LoVo (cell line): Measurements from ENCODE around the gene UPK2.
"Not testable (repeated sequence)": the region's sequence is repeated elsewhere in the genome, so short reads cannot be mapped to it uniquely, and the experiment has no call there.

Experiments
- DNase-seq: peaks from one replicate; pipeline ENCODE4 v3.0.0-alpha.2; 2016; ENCODE audit warnings: low spot score

The UPK2 gene

DNA sequence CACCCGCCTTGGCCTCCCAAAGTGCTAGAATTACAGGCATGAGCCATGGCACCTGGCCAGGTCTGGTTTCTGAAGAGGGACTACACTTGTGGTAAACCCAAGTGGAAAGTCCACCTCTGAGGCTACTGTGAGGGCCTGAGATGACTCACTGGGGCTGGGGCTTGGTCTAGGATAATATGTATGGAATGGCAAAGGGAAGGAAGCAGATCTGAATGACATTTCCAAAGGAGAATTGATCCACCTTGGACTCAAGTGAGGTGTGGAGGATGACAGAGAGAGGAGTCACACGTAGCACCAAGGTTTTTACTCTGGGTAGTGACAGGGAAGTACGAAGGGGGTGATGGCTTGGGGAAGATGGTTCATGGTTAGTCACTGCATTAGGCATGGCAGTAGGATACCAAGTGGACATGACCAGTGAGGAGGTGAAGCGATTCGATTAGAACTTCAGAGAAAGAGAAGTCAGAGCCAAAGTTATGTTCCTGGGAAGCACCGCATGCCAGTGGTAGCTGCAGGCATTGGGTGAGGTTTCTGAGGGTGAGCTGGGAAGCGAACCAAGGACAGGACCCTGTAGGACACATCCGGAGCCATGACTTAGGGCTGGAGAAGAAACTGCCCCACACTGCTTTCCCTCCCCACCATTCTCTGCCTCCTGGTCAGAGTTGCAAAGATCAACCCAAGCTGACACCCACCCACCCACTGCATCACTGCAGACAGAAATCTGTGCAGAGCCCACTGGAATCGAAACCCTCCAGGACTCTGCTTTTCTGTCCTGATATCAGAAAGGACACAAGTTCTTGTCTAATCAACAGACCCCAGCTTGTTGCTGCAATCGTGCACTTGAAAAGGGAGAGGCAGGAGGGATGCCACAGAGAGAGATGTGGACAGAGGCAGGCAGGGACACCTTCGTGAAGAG lies 17.4 kb upstream of the UPK2 start:
- peak; percentile 92 for DNase-seq

DNA sequence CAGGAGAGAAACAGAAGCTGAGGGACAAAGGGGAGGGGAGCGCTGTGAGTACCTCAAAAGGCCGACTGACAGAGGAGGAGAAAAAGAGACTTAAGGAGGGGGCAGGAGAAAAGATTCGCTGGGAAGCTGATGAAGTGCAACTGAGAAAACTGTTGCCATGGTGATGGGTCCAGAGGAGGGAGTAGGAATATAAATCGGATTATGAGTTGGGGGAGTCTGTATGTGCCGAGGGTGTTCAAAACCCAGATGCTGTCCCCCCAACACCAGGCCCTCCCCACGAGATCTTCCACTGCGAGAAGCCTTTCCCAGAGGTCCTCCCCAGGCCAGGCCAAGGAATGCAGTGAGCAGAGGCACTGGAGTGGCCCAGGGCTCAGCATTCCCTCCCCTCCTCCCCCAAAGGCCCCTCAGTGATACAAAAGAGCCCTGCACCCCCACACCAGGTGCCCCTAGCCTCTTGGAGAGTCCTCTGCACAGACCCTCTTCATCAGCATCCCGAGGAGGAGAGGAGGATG lies 16.6 kb upstream of the UPK2 start:
- DNase-seq = no peak

DNA sequence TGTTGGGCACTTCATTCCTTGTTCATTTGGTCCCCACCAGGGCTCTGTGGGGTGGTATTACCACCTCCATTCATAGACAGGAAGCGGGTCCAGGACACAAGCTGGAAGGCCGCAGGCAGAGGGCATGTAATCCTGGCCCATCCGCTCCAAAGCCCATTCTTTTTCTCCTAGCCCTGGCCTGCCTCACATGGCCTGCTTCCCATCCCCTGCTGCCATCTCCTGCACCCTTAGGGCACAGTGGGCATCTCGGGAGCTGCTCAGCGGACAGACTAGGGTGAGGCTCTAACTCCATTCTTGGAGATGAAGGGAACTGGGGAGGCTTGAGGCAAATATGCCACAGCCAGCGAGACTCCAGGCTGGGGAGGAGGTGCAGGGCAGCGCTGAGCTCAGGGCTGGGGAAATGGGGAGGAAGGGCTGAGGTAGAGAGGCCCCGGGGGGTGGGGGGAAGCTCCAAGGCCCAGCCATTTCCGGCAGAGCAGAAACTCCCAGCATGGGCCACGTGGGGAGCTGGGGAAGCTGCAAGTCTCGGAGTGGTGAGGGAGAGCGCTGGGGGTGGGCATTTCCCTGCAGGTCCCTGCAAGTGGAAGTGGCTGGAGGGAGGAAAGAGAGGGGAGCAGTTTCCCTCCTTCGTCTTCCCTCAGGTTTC lies 16.0 kb upstream of the UPK2 start:
- no peak for DNase-seq

DNA sequence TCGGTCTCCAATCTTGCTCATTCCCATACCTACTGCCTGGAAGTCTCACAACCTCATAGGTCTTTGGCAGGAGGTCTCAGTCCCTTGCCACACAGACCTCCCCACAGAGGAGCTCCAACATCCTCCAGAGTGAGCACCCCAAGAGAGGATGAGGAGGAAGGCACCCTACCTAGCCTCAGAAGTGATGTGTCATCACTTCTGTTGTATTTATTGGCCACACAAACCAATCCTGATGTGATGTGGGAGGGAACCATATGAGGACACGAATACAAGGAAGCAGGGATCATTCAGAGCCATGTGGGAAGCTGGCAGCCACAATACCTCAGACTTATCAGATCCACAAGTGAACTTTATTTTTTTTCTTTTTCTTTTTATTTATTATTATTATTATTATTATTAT lies 9.0 kb upstream of the UPK2 start:
- DNase-seq = no peak

DNA sequence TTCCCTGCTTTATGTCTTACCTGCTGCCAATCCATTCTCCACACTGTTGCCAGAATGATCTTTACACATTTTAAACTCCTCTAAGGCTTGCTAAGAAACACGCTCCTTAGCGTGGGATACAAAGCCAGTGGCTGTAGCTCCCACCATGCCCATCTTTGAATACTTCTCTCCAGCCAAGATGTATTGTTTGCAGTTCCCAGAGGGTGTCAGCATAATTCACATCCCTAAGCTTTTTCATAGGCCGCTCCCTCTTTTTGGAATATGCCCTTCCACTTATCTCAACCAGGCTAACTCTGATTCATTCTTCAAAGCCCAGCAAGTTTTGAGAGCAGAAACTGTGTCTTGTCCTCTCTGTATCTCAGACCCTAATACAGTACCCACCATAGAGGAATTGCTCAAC lies 8.1 kb upstream of the UPK2 start:
- DNase-seq = no peak

DNA sequence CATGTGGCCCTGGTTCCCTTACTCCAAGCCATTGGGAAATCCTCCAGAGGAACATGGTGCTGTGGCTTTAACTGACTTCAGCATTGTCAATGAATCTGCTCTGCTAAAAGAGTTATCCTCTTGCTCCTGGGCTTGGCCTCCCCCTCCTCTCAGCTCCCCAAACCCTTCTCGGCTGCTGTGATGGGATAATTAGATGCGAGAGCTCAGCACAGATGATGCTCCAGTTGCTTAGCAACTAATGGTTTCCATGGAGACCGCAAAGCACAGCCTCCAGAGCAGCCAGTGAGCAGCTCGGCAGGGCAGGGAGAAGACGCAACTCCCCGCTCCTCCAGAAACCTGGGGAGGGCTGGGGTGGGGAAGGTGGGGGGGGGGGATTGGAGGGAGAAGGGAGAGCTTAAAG lies 2.8 kb upstream of the UPK2 start:
- DNase-seq = no peak

DNA sequence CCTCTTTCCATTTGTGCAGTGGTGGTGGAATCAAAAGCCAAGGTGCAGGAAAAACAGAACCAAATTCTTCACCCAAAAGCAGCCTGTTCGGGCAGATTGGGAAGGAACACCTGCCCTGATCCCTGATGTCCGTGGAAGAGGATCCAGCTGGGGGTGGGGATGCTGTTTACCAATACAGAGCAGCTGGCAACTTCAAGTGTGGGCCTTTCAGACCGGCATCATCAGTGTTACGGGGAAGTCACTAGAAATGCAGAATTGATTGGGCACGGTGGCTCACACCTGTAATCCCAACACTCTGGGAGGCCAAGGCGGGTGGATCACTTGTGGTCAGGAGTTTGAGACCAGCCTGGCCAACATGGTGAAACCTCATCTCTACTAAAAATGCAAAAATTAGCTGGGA lies 2.1 kb upstream of the UPK2 start:
- not testable (repeated sequence) for DNase-seq

DNA sequence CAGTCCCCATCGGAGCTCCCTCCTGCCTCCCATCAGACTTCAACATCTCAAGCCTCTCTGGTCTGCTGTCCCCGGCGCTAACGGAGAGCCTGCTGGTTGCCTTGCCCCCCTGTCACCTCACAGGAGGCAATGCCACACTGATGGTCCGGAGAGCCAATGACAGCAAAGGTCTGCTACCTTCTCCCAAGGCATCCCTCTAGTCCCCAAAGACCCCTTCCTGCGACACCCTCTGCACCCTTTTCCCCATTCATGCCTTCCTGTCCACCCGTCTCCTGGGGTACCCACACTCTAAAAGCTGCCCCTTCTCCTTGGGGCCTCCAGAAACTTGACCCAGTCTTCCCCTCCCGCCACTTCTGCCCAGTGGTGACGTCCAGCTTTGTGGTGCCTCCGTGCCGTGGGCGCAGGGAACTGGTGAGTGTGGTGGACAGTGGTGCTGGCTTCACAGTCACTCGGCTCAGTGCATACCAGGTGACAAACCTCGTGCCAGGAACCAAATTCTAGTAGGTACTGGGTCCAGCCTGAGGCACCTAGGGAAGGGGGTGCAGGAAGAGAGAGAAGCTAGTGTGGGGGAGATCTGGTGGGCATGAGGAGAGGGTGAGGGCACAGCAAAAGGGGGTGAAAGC lies 860 bp downstream of the UPK2 start:
- DNase-seq = no peak

DNA sequence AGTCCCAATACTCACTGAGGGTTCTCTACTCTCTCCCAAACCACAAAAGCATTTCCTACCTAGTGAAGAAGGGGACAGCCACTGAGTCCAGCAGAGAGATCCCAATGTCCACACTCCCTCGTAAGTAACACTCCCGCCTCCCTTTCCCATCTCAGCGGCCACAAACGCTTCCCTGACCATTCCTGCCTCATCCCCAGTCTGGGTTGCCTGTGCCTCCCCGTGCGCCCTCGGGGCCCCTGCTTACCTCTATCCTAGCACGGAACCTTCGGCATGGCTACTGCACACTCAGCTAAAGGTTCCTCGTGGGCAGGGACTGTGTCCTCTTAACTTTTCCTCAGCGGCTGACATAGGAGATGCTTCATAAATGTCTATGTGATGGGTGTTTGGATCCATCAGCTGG lies 1.5 kb downstream of the UPK2 start:
- DNase-seq = no peak

DNA sequence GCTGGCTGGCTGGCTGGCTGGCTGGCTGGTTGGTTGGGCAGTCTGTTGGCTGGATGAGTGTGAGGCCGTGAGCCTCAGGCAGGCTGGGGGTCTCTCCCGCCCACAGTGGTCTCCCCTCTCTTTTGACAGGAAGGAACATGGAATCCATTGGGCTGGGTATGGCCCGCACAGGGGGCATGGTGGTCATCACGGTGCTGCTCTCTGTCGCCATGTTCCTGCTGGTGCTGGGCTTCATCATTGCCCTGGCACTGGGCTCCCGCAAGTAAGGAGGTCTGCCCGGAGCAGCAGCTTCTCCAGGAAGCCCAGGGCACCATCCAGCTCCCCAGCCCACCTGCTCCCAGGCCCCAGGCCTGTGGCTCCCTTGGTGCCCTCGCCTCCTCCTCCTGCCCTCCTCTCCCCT lies 1.9 kb downstream of the UPK2 start:
- DNase-seq = no peak

DNA sequence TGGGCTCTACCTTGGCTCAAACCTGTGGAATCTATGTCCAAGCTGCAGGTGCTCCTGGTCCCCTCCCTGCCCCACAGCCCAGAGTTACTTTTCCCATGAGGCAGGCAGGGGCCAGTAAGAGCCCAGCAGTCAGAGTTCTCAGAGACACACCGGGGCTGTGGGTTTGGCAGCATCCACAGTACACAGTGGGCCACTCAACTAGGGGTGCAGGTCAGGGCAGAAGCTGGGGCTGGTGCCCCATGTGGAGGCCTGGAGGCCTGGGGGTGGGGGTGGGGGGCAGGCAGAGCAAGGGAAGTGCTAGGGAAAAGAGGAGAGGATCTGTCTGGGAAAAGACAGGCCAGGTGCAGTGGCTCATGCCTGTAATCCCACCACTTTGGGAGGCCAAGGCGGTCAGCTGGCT lies 2.5 kb downstream of the UPK2 start:
- DNase-seq = no peak

DNA sequence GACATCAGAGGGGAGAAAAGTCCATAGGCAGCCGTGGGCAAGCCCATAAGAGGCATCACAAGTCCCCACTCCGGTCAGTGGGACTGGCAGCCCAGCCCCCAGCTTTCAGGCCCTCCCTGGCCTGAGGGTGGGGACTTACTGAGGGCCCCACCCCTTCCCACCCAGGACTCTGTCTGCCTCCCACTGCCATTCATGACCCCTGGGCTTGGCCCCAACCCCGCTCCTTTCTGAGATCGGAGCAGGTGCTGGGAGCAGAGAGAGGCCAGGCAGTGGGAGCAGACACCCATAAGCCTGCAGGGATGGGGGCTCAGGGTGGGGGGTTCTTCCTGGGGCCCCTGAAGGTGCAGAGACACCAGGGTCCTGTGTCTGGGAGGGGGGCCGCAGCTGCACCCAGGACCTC lies 5.1 kb downstream of the UPK2 start:
- DNase-seq = no peak

DNA sequence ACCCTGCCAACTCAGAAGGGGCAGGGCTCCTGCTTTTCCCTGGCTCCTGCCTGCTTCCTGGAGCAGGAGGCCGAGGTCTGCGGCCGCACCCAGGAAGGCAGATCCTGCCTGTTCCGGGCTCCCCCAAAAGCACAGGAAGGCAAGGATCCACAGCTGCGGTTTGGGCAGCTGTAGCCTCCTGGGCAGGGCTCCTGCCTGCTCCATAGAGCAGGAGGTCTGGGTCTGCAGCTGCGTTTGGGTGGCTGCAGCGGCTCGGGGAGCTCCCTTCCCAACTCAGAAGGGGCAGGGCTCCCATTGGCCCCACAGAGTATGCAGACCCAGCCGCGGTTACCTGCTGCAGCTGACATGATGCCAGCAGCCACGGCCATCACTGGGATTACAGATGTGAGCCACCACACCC lies 5.5 kb downstream of the UPK2 start:
- no peak for DNase-seq

DNA sequence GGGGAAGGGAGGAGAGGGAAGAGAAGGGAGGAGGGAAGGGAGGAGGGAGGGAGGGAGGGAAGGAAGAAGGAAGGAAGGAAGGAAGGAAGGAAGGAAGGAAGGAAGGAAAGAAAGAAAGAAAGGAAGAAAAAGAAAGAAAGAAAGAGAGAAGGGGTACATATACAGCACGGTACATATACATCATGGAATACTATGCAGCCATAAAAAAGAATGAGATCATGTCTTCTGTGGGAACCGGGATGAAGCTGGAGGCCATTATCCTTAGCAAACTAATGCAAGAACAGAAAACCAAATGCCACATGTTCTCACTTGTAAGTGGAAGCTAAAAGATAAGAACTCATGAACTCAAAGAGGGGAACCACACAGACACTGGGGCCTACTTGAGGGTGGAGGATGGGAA lies 13.4 kb downstream of the UPK2 start:
- not testable (repeated sequence) for DNase-seq

DNA sequence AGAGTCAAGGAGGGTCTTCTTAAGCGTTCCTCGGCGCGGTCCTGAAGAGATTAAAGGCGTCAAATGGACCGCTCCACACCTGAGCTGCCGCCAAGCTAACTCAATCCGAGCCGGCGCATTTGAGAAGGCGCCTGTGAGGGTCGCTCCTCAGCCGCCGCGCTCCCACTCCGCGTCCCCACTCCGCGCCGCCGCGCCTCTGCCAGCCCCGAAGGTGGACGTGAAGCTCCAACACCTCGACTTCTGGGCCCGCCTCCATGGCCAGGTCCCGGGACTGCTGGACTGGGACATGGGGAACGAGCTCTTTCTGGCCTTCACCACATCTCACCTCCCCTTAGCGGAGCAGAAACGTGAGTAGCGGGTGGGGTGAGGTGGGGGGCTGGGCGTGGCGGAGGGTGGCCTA lies 15.5 kb downstream of the UPK2 start, which contains the start of gene FOXR1:
Gene FOXR1 (plus strand): TSS at position 116 of the 400 bp plus-strand sequence. CDS start 171 bp downstream, at position 287.
- DNase-seq = no peak

DNA sequence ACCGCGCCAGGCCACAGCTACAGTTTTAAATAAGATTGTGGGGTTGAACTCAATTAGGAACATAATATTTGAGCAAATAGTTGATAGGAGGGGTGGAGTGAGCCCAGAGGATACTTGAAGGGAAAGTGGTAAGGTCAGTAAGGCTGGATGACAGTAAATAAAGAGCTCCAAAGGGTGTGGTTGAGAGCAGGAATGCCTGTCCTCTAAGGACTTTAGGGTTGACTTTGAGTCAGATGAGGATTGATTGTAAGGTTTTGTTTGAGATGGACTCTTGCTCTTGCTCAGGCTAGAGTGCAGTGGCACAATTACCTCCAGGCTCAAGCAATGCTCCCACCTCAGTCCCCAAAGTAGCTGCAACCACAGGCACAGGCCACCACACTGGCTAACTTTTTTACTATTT lies 17.9 kb downstream of the UPK2 start:
- no peak for DNase-seq

DNA sequence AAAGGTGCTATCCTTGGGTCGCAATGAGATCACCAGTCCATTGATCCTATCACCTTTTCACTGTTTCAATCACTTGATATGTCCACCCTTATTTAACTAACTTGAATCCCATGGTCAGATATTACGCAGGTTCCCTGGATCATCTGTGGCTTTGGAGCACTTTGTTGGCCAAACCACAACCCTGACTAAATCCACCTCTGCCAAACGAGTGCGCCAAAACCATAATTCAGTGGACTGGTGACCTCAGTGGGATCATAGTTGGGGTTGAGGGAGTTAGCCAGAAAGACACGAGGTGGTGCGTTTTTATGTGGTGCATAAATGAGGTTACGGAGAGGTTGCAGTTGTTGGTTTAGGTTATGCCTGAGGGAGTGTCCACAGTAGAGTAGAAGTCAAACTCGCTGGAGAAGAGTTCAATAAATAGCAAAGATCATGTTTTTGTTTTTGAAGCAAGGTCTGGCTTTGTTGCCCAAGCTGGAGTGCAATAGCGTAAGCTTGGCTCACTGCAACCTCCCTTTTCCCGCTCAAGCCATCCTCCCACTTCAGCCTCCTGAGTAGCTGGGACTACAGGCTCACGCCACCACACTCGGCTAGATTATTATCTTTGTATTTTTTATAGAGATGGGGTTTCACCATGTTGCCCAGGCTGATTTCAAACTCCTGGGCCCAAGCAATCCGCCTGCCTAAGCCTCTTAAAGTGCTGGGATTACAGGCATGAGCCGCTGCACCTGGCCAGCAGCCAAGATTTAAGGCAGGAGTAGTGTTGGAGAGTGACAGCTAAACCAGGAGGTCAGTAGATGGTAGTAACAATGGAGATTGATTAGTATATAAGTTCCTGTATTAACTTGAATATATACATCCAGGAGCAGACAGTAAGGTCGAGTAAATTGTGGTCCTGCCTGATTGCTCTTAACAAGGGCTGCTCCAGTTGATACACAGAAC lies 19.9 kb downstream of the UPK2 start:
- DNase-seq = peak; percentile 15

DNA sequence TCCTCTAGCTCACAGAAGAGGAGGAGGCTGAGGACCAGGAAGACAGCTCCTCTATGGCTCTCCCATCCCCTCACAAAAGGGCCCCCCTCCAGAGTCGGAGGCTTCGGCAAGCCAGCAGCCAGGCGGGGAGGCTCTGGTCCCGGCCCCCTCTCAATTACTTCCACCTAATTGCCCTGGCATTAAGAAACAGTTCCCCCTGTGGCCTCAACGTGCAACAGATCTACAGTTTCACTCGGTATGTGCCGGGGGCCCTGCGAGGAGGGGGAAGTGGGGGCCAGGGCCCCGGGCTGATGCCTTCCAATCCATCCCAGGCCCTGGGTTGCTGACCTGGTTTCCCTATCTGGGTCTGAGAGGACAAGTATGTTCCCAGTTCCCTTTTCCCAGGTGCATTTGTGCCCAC lies 23.3 kb downstream of the UPK2 start:
- no peak for DNase-seq

DNA sequence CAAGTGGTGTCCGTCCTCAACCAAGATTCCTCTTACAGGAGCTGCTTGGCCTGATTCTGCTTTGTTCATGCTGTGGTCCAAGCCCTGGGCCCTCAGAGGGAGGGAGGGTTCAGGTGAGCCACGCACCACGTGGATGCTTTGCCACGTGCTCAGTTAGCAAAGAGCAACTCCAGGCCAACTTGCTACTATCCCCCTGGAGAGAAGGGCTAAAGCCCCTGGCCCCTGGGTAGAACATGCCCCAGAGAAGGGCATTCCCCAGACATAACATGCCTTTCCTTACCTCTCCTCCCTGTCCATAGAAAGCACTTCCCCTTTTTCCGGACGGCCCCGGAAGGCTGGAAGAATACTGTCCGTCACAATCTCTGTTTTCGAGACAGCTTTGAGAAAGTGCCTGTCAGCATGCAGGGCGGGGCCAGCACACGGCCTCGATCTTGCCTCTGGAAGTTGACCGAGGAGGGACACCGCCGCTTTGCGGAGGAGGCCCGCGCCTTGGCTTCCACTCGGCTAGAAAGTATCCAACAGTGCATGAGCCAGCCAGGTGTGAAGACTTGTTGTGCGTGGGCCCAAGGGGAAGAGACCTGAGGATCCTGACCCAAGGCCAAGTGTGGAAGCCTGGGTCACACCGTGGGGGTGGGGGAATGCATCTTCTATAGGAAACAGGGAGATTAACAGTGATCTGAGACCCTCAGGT lies 24.2 kb downstream of the UPK2 start:
- no peak for DNase-seq

DNA sequence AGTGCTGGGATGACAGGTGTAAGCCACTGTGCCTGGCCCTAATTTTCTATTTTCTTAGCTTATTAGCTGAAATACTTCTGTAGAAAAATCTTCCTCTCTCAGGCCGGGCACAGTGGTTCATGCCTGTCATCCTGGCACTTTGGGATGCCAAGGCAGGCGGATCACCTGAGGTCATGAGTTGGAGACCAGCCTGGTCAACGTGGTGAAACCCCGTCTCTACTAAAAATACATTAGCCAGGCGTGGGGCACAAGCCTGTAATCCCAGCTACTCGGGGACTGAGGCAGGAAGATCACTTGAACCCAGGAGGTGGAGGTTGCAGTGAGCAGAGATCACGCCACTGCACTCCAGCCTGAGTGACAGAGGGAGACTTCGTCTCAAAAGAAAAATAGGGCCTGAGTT lies 28.2 kb downstream of the UPK2 start:
- DNase-seq = not testable (repeated sequence)

DNA sequence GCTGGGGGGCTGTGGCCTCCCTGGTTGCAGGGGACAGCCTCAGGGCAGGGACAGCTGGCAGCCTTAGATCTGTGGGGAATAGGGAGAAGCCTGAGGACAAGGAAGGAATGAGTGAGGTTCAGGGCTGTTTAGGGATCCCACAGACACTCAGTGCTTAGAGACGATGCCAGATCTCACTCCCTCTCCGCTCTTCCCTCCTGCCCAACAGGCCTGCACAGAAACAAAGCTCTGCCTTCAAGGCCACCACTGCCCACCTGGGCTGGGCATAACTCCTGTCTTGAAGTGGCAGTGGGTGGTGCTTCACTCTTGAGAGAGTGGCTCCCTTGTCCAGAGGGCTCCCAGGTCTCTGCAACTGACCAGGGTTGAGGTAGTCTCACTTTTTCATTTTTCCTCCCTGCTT lies 28.7 kb downstream of the UPK2 start:
- no peak for DNase-seq
